WTC11 (cell line): ENCODE results near the gene AKAP9. TPM values are rescaled to one million over a fixed set of nuclear protein-coding genes. Genes with fewer than 3 reads are reported as not detected.

Source experiments
- ATAC-seq: fragments of 200-7000 bp; cut with Tn5 transposase; 2 replicates; pipeline ENCODE4 v1.10.0; 2021; ENCODE audit warnings: mild to moderate bottlenecking, moderate library complexity
- CTCF ChIA-PET: fragments of 300-600 bp; sonication (Branson Sonifier 250); formaldehyde crosslinking; loops from one replicate; lab custom pipeline; 2021; ENCODE audit warnings: antibody characterized with exemption; lab: Charles Lee
- POLR2A ChIA-PET: fragments of 350-600 bp; sonication (Branson Sonifier 250); formaldehyde crosslinking; loops from one replicate; lab custom pipeline; 2021; ENCODE audit warnings: antibody characterized with exemption; lab: Charles Lee
- DNase-seq: peaks from one replicate; pipeline ENCODE4 v3.0.0; 2021; ENCODE audit warnings: low spot score
- H3K27ac Mint-ChIP-seq: 2 replicates; pipeline ENCODE4 v1.8.0; 2021; ENCODE audit warnings: mixed read lengths
- H3K27me3 Mint-ChIP-seq: 2 replicates; pipeline ENCODE4 v1.8.0; 2021; ENCODE audit warnings: low read depth, mild to moderate bottlenecking, moderate library complexity, mixed read lengths
- H3K36me3 Mint-ChIP-seq: 2 replicates; pipeline ENCODE4 v1.8.0; 2021; ENCODE audit warnings: mixed read lengths
- H3K4me1 Mint-ChIP-seq: 2 replicates; pipeline ENCODE4 v1.8.0; 2022; ENCODE audit warnings: mixed read lengths
- H3K4me3 Mint-ChIP-seq: 2 replicates; pipeline ENCODE4 v1.8.0; 2021; ENCODE audit warnings: mild to moderate bottlenecking, moderate library complexity, mixed read lengths
- H3K9me3 Mint-ChIP-seq: 2 replicates; pipeline ENCODE4 v1.8.0; 2021; ENCODE audit warnings: mixed read lengths
- ELF4 ChIP-seq: sonication (generic); formaldehyde crosslinking; IDR thresholded peaks from 2 replicates; pipeline ENCODE4 v1.8.1; 2022; ENCODE audit warnings: low read depth, mild to moderate bottlenecking, moderate library complexity, missing genetic modification reagents
- GABPB1 ChIP-seq: sonication (generic); formaldehyde crosslinking; IDR thresholded peaks from 2 replicates; pipeline ENCODE4 v1.8.1; 2023; ENCODE audit warnings: mild to moderate bottlenecking, missing genetic modification reagents
- GTF2I ChIP-seq: fragments of 250-450 bp; sonication (Bioruptor Pico); conservative IDR thresholded peaks from 2 replicates; pipeline ENCODE4 v1.4.0; 2021; ENCODE audit warnings: mild to moderate bottlenecking
- IRF2 ChIP-seq: sonication (generic); formaldehyde crosslinking; IDR thresholded peaks from 2 replicates; pipeline ENCODE4 v1.8.0; 2022; ENCODE audit warnings: low read depth, missing genetic modification reagents, borderline replicate concordance
- JAZF1 ChIP-seq: fragments of 250-450 bp; sonication (Bioruptor Pico); IDR thresholded peaks from 2 replicates; pipeline ENCODE4 v1.9.0; 2021; ENCODE audit warnings: moderate library complexity, mild to moderate bottlenecking, inconsistent platforms
- MXD4 ChIP-seq: fragments of 250-450 bp; sonication (Bioruptor Pico); IDR thresholded peaks from 2 replicates; pipeline ENCODE4 v1.8.0; 2021; ENCODE audit warnings: mild to moderate bottlenecking, moderate library complexity, borderline replicate concordance
- NFATC4 ChIP-seq: fragments of 250-450 bp; sonication (Bioruptor Pico); IDR thresholded peaks from 2 replicates; pipeline ENCODE4 v1.9.0; 2021; ENCODE audit warnings: mild to moderate bottlenecking
- NFYB ChIP-seq: sonication (generic); formaldehyde crosslinking; conservative IDR thresholded peaks from 2 replicates; pipeline ENCODE4 v1.8.0; 2022; ENCODE audit warnings: low read depth, missing genetic modification reagents
- NR3C1 ChIP-seq: sonication (generic); formaldehyde crosslinking; conservative IDR thresholded peaks from 2 replicates; pipeline ENCODE4 v1.8.1; 2023; ENCODE audit warnings: low read depth, mild to moderate bottlenecking, missing genetic modification reagents
- RELA ChIP-seq: sonication (generic); formaldehyde crosslinking; IDR thresholded peaks from 2 replicates; pipeline ENCODE4 v1.8.1; 2022; ENCODE audit warnings: missing genetic modification reagents, mild to moderate bottlenecking, borderline replicate concordance
- SMAD3 ChIP-seq: sonication (generic); formaldehyde crosslinking; IDR thresholded peaks from 2 replicates; pipeline ENCODE4 v1.8.0; 2022; ENCODE audit warnings: missing genetic modification reagents, mild to moderate bottlenecking, borderline replicate concordance
- TEAD1 ChIP-seq: sonication (generic); formaldehyde crosslinking; IDR thresholded peaks from 2 replicates; pipeline ENCODE4 v1.8.0; 2022; ENCODE audit warnings: mild to moderate bottlenecking, missing genetic modification reagents
- TEAD4 ChIP-seq: sonication (generic); formaldehyde crosslinking; IDR thresholded peaks from 2 replicates; pipeline ENCODE4 v1.8.0; 2022; ENCODE audit warnings: mild to moderate bottlenecking, missing genetic modification reagents
- TP53 ChIP-seq: sonication (generic); formaldehyde crosslinking; IDR thresholded peaks from 2 replicates; pipeline ENCODE4 v1.8.1; 2023; ENCODE audit warnings: mild to moderate bottlenecking, missing genetic modification reagents
- ZBTB21 ChIP-seq: sonication (generic); formaldehyde crosslinking; IDR thresholded peaks from 2 replicates; pipeline ENCODE4 v1.8.1; 2023; ENCODE audit warnings: mild to moderate bottlenecking, missing genetic modification reagents, borderline replicate concordance
- ZNF138 ChIP-seq: sonication (generic); formaldehyde crosslinking; conservative IDR thresholded peaks from 2 replicates; pipeline ENCODE4 v1.8.1; 2022; ENCODE audit warnings: mild to moderate bottlenecking, moderate library complexity, missing genetic modification reagents
- ZNF219 ChIP-seq: sonication (generic); formaldehyde crosslinking; IDR thresholded peaks from 2 replicates; pipeline ENCODE4 v1.8.0; 2023; ENCODE audit warnings: missing genetic modification reagents, mild to moderate bottlenecking, borderline replicate concordance
- ZNF416 ChIP-seq: fragments of 250-450 bp; sonication (Bioruptor Pico); IDR thresholded peaks from 2 replicates; pipeline ENCODE4 v1.9.0; 2021; ENCODE audit warnings: mild to moderate bottlenecking, inconsistent platforms
- total RNA-seq: library from RNA; stranded (reverse); gene quantifications from 3 replicates; pipeline ENCODE4 v1.2.3, GENCODE V29; 2021
- TF ChIP-seq, protein P1 (sequence below): sonication (generic); formaldehyde crosslinking; IDR thresholded peaks from 2 replicates; pipeline ENCODE4 v1.8.1; 2022; ENCODE audit warnings: low read depth, missing genetic modification reagents, borderline replicate concordance
- TF ChIP-seq, protein P2 (sequence below): sonication (generic); formaldehyde crosslinking; IDR thresholded peaks from 2 replicates; pipeline ENCODE4 v1.8.1; 2023; ENCODE audit warnings: mild to moderate bottlenecking, missing genetic modification reagents, moderate library complexity
- TF ChIP-seq, protein P3 (sequence below): sonication (generic); formaldehyde crosslinking; IDR thresholded peaks from 2 replicates; pipeline ENCODE4 v1.8.1; 2023; ENCODE audit warnings: mild to moderate bottlenecking, missing genetic modification reagents, moderate library complexity
- TF ChIP-seq, protein P4 (sequence below): sonication (generic); formaldehyde crosslinking; IDR thresholded peaks from 2 replicates; pipeline ENCODE4 v1.8.0; 2023; ENCODE audit warnings: missing genetic modification reagents, mild to moderate bottlenecking, borderline replicate concordance
- TF ChIP-seq, protein P5 (sequence below): sonication (generic); formaldehyde crosslinking; IDR thresholded peaks from 2 replicates; pipeline ENCODE4 v1.8.1; 2022; ENCODE audit warnings: low read depth, mild to moderate bottlenecking, moderate library complexity, missing genetic modification reagents, borderline replicate concordance
- TF ChIP-seq, protein P6 (sequence below): sonication (generic); formaldehyde crosslinking; IDR thresholded peaks from 2 replicates; pipeline ENCODE4 v1.8.0; 2023; ENCODE audit warnings: missing genetic modification reagents

Gene AKAP9
- total RNA-seq, 1 experiment from 2014 or later: 35.2 TPM

DNA sequence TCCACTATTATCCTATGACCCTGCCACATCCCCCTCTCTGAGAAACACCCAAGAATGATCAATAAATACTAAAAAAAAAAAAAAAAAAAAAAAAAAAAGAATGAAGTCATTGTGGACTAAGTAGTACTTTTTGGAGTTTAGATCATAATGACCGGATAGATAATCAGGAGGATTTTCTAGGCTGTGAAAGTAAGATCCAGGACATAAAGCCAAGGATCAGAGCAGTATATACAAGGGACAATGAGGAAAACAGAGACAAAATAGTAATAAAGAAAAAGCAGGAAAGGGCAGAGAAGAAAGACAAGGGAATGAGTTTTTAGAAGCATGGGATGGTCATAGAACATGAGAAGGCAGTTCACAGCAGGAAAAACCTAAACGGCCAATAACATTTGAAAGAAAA lies 87.6 kb downstream of the AKAP9 start (continued):
- TF ChIP-seq, protein P1, sequence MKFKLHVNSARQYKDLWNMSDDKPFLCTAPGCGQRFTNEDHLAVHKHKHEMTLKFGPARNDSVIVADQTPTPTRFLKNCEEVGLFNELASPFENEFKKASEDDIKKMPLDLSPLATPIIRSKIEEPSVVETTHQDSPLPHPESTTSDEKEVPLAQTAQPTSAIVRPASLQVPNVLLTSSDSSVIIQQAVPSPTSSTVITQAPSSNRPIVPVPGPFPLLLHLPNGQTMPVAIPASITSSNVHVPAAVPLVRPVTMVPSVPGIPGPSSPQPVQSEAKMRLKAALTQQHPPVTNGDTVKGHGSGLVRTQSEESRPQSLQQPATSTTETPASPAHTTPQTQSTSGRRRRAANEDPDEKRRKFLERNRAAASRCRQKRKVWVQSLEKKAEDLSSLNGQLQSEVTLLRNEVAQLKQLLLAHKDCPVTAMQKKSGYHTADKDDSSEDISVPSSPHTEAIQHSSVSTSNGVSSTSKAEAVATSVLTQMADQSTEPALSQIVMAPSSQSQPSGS: no peak
- TF ChIP-seq TP53 (CRISPR knock-in tag): no peak

DNA sequence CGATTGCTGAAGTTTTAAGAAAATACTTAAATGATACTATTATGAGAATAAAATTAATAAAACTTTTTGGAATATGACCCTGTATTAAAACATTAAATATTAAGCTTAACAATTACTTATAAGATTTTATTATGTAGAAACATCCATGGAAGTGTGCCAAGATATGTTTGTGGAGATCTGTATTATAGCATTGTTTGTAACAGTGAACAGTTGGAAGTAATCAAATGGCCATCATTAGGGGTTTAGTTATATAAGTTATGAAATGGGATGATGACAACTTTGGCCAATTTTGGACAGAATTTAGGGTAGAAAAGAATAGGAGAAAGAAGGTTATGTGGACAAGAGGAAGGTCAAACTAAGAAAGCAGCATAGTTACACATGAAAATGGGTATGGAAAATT lies 88.0 kb downstream of the AKAP9 start:
- H3K4me3 Mint-ChIP-seq: no peak overlapping the region
- ChIA-PET POLR2A (no interaction called here), CTCF (no interaction called here)
- no peaks in the 10 kb centered on the region for H3K4me1 Mint-ChIP-seq
- TF ChIP-seq RELA (CRISPR knock-in tag) (no peak), NFYB (no peak), TEAD4 (CRISPR knock-in tag) (no peak), GTF2I (CRISPR knock-in tag) (no peak)
- TF ChIP-seq, protein P2, sequence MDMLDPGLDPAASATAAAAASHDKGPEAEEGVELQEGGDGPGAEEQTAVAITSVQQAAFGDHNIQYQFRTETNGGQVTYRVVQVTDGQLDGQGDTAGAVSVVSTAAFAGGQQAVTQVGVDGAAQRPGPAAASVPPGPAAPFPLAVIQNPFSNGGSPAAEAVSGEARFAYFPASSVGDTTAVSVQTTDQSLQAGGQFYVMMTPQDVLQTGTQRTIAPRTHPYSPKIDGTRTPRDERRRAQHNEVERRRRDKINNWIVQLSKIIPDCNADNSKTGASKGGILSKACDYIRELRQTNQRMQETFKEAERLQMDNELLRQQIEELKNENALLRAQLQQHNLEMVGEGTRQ (CRISPR knock-in tag): no peak
- TF ChIP-seq, all 79 proteins: peak for 0
- ATAC-seq (no peak), DNase-seq (no peak)
- peaks cover 33% of the 10 kb centered on the region for H3K36me3 Mint-ChIP-seq
- no peaks in the 10 kb centered on the region for H3K27me3 Mint-ChIP-seq
- H3K9me3 Mint-ChIP-seq: peaks cover 18% of the 10 kb centered on the region
- no peak overlapping the region for H3K27ac Mint-ChIP-seq

DNA sequence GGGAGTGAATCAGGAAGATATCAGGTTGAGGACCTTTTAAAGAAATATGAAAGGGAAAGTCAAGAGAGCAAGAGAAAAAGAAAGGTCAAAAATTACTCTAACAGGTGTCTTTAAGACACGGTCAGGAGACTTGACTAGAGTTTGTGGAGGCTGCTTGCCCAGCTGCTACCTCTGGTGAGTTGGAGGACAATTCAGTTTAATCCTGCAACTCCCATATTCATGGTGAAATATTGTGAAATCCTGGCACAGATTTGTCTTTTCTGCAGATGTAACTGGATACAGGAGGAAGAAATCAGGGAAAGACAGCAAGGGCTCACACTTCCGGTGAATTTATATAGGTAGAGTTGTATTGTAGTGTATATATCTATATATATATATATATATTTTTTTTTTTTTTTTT lies 93.5 kb downstream of the AKAP9 start:
- Mint-ChIP-seq H3K27me3 (no peaks in the 10 kb centered on the region), H3K9me3 (no peaks in the 10 kb centered on the region), H3K27ac (0 out of 2 replicates have a peak overlapping the region, but pooled peaks have one; percentile 1), H3K36me3 (peaks cover 6% of the 10 kb centered on the region; the same call in 1 of the 2 replicates), H3K4me3 (no peak overlapping the region), H3K4me1 (peaks cover 8% of the 10 kb centered on the region)
- TF ChIP-seq, protein P3, sequence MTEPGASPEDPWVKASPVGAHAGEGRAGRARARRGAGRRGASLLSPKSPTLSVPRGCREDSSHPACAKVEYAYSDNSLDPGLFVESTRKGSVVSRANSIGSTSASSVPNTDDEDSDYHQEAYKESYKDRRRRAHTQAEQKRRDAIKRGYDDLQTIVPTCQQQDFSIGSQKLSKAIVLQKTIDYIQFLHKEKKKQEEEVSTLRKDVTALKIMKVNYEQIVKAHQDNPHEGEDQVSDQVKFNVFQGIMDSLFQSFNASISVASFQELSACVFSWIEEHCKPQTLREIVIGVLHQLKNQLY (CRISPR knock-in tag): no peak
- TF ChIP-seq JAZF1: no peak
- TF ChIP-seq NR3C1 (CRISPR knock-in tag): no peak
- no peak for TF ChIP-seq NFATC4 (CRISPR knock-in tag)
- TF ChIP-seq MXD4 (CRISPR knock-in tag): no peak
- no peak for TF ChIP-seq SMAD3 (CRISPR knock-in tag)
- no peak for TF ChIP-seq GABPB1 (CRISPR knock-in tag)
- no peak for TF ChIP-seq ZNF219 (CRISPR knock-in tag)
- no peak for TF ChIP-seq ZBTB21 (CRISPR knock-in tag)
- TF ChIP-seq ELF4 (CRISPR knock-in tag): no peak
- no peak for TF ChIP-seq ZNF416
- TF ChIP-seq ZNF138 (CRISPR knock-in tag): no peak
- no peak for TF ChIP-seq NFYB
- TF ChIP-seq, protein P4, sequence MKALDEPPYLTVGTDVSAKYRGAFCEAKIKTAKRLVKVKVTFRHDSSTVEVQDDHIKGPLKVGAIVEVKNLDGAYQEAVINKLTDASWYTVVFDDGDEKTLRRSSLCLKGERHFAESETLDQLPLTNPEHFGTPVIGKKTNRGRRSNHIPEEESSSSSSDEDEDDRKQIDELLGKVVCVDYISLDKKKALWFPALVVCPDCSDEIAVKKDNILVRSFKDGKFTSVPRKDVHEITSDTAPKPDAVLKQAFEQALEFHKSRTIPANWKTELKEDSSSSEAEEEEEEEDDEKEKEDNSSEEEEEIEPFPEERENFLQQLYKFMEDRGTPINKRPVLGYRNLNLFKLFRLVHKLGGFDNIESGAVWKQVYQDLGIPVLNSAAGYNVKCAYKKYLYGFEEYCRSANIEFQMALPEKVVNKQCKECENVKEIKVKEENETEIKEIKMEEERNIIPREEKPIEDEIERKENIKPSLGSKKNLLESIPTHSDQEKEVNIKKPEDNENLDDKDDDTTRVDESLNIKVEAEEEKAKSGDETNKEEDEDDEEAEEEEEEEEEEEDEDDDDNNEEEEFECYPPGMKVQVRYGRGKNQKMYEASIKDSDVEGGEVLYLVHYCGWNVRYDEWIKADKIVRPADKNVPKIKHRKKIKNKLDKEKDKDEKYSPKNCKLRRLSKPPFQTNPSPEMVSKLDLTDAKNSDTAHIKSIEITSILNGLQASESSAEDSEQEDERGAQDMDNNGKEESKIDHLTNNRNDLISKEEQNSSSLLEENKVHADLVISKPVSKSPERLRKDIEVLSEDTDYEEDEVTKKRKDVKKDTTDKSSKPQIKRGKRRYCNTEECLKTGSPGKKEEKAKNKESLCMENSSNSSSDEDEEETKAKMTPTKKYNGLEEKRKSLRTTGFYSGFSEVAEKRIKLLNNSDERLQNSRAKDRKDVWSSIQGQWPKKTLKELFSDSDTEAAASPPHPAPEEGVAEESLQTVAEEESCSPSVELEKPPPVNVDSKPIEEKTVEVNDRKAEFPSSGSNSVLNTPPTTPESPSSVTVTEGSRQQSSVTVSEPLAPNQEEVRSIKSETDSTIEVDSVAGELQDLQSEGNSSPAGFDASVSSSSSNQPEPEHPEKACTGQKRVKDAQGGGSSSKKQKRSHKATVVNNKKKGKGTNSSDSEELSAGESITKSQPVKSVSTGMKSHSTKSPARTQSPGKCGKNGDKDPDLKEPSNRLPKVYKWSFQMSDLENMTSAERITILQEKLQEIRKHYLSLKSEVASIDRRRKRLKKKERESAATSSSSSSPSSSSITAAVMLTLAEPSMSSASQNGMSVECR (CRISPR knock-in tag): no peak
- no peak for TF ChIP-seq IRF2 (CRISPR knock-in tag)
- no peak for TF ChIP-seq TEAD1 (CRISPR knock-in tag)
- TF ChIP-seq, protein P5, sequence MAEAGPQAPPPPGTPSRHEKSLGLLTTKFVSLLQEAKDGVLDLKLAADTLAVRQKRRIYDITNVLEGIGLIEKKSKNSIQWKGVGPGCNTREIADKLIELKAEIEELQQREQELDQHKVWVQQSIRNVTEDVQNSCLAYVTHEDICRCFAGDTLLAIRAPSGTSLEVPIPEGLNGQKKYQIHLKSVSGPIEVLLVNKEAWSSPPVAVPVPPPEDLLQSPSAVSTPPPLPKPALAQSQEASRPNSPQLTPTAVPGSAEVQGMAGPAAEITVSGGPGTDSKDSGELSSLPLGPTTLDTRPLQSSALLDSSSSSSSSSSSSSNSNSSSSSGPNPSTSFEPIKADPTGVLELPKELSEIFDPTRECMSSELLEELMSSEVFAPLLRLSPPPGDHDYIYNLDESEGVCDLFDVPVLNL: no peak
- TF ChIP-seq, protein P6, sequence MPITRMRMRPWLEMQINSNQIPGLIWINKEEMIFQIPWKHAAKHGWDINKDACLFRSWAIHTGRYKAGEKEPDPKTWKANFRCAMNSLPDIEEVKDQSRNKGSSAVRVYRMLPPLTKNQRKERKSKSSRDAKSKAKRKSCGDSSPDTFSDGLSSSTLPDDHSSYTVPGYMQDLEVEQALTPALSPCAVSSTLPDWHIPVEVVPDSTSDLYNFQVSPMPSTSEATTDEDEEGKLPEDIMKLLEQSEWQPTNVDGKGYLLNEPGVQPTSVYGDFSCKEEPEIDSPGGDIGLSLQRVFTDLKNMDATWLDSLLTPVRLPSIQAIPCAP: no peak
- ATAC-seq (no peak), DNase-seq (no peak)
- ChIA-PET POLR2A (no interaction called here), CTCF (no interaction called here)
